Liver (tissue), 9 donors: Measurements from ENCODE around the gene DIP2B. TPM values are rescaled to one million over a fixed set of nuclear protein-coding genes. Genes with fewer than 3 reads are reported as not detected.

Experiments
- DNase-seq: peaks from one replicate; pipeline ENCODE4 v3.0.0-alpha.2; 2017; ENCODE audit warnings: low spot score
- H3K27ac ChIP-seq, 2 donors: one replicate each; pipeline ENCODE4 v1.7.0; 2013; ENCODE audit warnings: inconsistent platforms in 2 of 2, low read length in 2 of 2, control low read depth in 1 of 2, low read depth in 1 of 2, mild to moderate bottlenecking in 1 of 2
- H3K27me3 ChIP-seq, 4 donors: one replicate each; pipeline versions ENCODE4 v1.6.1 to v1.7.0; 2013; ENCODE audit warnings: low read length in 3 of 4, inconsistent platforms in 1 of 4, mild to moderate bottlenecking in 1 of 4, moderate library complexity in 1 of 4; ENCODE audit not compliant: control insufficient read depth in 4 of 4, insufficient read depth in 4 of 4
- H3K36me3 ChIP-seq, 4 donors: one replicate each; pipeline versions ENCODE4 v1.6.1 to v1.7.0; 2013; ENCODE audit warnings: low read length in 3 of 4, mild to moderate bottlenecking in 3 of 4, low read depth in 1 of 4, moderate library complexity in 1 of 4; ENCODE audit not compliant: control insufficient read depth in 4 of 4, insufficient read depth in 3 of 4
- H3K4me1 ChIP-seq, 4 donors: one replicate each; pipeline versions ENCODE4 v1.6.1 to v1.7.0; 2013; ENCODE audit warnings: low read length in 3 of 4, mild to moderate bottlenecking in 3 of 4, moderate library complexity in 1 of 4; ENCODE audit not compliant: control insufficient read depth in 4 of 4, insufficient read depth in 4 of 4
- H3K4me3 ChIP-seq, 3 donors: one replicate each; pipeline versions ENCODE4 v1.6.1 to v1.7.0; 2013; ENCODE audit warnings: low read length in 3 of 3, control low read depth in 1 of 3, low read depth in 1 of 3, mild to moderate bottlenecking in 1 of 3
- H3K9ac ChIP-seq, 2 donors: one replicate each; pipeline ENCODE4 v1.7.0; 2013; ENCODE audit warnings: low read length in 2 of 2, mild to moderate bottlenecking in 2 of 2, moderate library complexity in 2 of 2, control low read depth in 1 of 2, low read depth in 1 of 2
- H3K9me3 ChIP-seq, 4 donors: one replicate each; pipeline versions ENCODE4 v1.6.1 to v1.7.0; 2013; ENCODE audit warnings: low read length in 3 of 4; ENCODE audit not compliant: control insufficient read depth in 4 of 4
- EGR1 ChIP-seq, 2 donors: IDR thresholded peaks; 2 replicates each; pipeline ENCODE4 v1.6.1; 2016 to 2018; ENCODE audit warnings: antibody characterized with exemption in 2 of 2, low read depth in 2 of 2
- FOXA2 ChIP-seq: IDR thresholded peaks from 2 replicates; pipeline ENCODE4 v1.6.1; 2016; ENCODE audit warnings: antibody characterized with exemption
- GABPA ChIP-seq, 2 donors: IDR thresholded peaks in 1 of 2; conservative IDR thresholded peaks in 1 of 2; 2 replicates each; pipeline ENCODE4 v1.6.1; 2016; ENCODE audit warnings: antibody characterized with exemption in 2 of 2, mild to moderate bottlenecking in 1 of 2, moderate library complexity in 1 of 2
- HNF4A ChIP-seq, 2 donors: conservative IDR thresholded peaks; 2 replicates each; pipeline ENCODE4 v1.6.1; 2016; ENCODE audit warnings: antibody characterized with exemption in 2 of 2, mild to moderate bottlenecking in 2 of 2
- HNF4G ChIP-seq: IDR thresholded peaks from 2 replicates; pipeline ENCODE4 v1.6.1; 2016; ENCODE audit warnings: antibody characterized with exemption
- RAD21 ChIP-seq, 2 donors: IDR thresholded peaks; 2 replicates each; pipeline ENCODE4 v1.6.1; 2016; ENCODE audit warnings: antibody characterized with exemption in 2 of 2, mild to moderate bottlenecking in 2 of 2
- WGBS: extraction: QIAGEN DNeasy Blood & Tissue Kit; methylation state at CpG from one replicate; pipeline ENCODE4 v1.1.7; 2013; 5-methylcytosine and 5-hydroxymethylcytosine counted together
- polyA plus RNA-seq, 2 donors: library from polyadenylated mRNA; stranded (reverse) in 1 of 2; unstranded in 1 of 2; fragments of 200-250 nt in 1 of 2; fragments of >200 nt in 1 of 2; fragmentation: Nextera tagmentation in 1 of 2; extraction: Ambion mirVana in 1 of 2; gene quantifications; one replicate each; pipeline versions ENCODE4 v1.2.1 to v1.2.3, GENCODE V29; 2013 to 2015
- total RNA-seq, 2 donors: library from RNA; depleted of rRNA; stranded (reverse); fragments of >200 nt; gene quantifications; one replicate each; pipeline ENCODE4 v1.2.3, GENCODE V29; 2014
- TF ChIP-seq, protein P1 (sequence below): fragments of 150-350 bp; IDR thresholded peaks from 2 replicates; pipeline ENCODE4 v1.5.1; 2017; ENCODE audit warnings: improper control_type of control experiment, low read depth, low read length; ENCODE audit not compliant: missing input control
- TF ChIP-seq, protein P2 (sequence below): IDR thresholded peaks from 2 replicates; pipeline ENCODE4 v1.6.1; 2016; ENCODE audit warnings: antibody characterized with exemption
- TF ChIP-seq, protein P3 (sequence below): IDR thresholded peaks from 2 replicates; pipeline ENCODE4 v1.6.1; 2016; ENCODE audit warnings: antibody characterized with exemption, mild to moderate bottlenecking
- donor health status: healthy.
- donor health status: healthy.
- donor health status: healthy.
- donor health status: healthy.
- donor health status: healthy.

The DIP2B gene
- total and polyA plus RNA-seq, 4 donors, result 4.8 to 30.7 (median 13.8) TPM

DNA sequence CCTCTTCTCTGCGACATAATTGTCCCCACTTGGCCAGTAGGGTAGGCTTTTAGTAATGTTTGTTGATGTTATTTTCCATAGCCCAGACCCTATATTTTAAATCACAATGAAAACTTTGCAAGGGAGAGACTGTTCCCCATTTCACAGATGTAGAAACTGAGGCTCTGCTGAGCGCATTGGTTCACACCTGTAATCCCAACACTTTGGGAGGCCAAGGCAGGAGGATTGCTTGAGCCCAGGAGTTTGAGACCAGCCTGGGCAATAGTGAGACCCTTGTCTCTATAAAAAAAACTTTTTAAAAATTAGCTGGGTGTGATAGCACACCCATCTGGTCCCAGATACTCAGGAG, 114.8 kb downstream of the DIP2B start:
- WGBS, result 97% methylated on average over 2 of the region's 2 CpGs

DNA sequence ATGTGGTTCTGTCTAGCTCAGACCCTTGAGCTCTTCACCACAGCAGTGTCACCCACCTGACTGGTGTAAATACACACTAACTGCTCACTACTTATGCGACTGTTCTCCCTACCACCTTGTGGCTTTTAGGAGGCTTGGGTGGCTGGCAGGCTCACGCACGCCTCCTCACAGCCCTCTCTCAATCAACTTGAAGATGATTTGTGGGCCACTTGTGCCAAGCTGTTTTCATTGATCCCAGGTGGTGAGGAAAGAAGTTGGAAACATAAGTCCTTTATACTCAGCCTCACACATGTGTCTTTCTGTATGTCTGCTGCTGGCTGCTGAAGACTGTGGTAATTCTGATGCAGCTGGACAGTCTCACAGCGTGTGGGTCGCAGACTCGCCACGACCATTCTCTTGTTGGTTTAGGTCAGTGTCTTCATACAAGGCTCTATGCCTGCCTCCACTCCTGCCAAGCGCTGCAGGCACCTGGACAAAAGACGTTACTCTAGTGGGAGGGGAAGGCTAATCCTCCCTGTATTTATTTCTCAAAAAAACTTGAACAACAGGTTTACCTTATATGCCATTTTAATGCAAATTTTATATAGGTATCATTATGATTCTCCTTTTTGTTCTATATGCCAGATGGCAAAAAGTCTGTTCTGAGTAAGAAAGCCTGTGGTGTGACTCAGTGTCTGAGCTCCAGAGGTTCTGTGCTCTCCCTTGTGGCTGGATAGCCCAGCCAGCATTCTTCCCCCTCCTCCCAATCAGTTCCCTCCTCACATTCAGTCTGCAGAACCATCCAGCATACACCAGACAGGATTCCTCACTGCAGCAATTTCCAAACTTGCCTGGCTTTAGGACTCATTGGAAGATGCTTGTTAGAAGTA, 115.6 kb downstream of the DIP2B start:
- Histone ChIP-seq H3K27ac (no peak overlapping the region), H3K4me3 (no peak overlapping the region), H3K4me1 (peaks cover 3 to 29% (median 17%) of the 10 kb centered on the region in 4 donors), H3K27me3 (no peaks in the 10 kb centered on the region), H3K36me3 (no peaks in the 10 kb centered on the region), H3K9ac (no peak overlapping the region), H3K9me3 (no peaks in the 10 kb centered on the region)
- no peak for DNase-seq
- TF ChIP-seq EGR1 (IDR thresholded peaks at IDR 0.05; ENCODE audit: low read depth in 2 of 2) (no peak), RAD21 (IDR thresholded peaks at IDR 0.05) (no peak), FOXA2 (no peak), HNF4G (no peak)
- TF ChIP-seq, protein P1, sequence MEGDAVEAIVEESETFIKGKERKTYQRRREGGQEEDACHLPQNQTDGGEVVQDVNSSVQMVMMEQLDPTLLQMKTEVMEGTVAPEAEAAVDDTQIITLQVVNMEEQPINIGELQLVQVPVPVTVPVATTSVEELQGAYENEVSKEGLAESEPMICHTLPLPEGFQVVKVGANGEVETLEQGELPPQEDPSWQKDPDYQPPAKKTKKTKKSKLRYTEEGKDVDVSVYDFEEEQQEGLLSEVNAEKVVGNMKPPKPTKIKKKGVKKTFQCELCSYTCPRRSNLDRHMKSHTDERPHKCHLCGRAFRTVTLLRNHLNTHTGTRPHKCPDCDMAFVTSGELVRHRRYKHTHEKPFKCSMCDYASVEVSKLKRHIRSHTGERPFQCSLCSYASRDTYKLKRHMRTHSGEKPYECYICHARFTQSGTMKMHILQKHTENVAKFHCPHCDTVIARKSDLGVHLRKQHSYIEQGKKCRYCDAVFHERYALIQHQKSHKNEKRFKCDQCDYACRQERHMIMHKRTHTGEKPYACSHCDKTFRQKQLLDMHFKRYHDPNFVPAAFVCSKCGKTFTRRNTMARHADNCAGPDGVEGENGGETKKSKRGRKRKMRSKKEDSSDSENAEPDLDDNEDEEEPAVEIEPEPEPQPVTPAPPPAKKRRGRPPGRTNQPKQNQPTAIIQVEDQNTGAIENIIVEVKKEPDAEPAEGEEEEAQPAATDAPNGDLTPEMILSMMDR, result no peak
- TF ChIP-seq, protein P2, sequence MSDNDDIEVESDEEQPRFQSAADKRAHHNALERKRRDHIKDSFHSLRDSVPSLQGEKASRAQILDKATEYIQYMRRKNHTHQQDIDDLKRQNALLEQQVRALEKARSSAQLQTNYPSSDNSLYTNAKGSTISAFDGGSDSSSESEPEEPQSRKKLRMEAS, result no peak
- TF ChIP-seq, protein P3, sequence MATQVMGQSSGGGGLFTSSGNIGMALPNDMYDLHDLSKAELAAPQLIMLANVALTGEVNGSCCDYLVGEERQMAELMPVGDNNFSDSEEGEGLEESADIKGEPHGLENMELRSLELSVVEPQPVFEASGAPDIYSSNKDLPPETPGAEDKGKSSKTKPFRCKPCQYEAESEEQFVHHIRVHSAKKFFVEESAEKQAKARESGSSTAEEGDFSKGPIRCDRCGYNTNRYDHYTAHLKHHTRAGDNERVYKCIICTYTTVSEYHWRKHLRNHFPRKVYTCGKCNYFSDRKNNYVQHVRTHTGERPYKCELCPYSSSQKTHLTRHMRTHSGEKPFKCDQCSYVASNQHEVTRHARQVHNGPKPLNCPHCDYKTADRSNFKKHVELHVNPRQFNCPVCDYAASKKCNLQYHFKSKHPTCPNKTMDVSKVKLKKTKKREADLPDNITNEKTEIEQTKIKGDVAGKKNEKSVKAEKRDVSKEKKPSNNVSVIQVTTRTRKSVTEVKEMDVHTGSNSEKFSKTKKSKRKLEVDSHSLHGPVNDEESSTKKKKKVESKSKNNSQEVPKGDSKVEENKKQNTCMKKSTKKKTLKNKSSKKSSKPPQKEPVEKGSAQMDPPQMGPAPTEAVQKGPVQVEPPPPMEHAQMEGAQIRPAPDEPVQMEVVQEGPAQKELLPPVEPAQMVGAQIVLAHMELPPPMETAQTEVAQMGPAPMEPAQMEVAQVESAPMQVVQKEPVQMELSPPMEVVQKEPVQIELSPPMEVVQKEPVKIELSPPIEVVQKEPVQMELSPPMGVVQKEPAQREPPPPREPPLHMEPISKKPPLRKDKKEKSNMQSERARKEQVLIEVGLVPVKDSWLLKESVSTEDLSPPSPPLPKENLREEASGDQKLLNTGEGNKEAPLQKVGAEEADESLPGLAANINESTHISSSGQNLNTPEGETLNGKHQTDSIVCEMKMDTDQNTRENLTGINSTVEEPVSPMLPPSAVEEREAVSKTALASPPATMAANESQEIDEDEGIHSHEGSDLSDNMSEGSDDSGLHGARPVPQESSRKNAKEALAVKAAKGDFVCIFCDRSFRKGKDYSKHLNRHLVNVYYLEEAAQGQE, result no peak
- WGBS, result 74% methylated on average over 9 of the region's 9 CpGs

More for the DNA sequence above, 114.8 kb downstream of the DIP2B start:
- Histone ChIP-seq H3K27ac (no peak overlapping the region), H3K36me3 (no peaks in the 10 kb centered on the region), H3K4me3 (no peak overlapping the region), H3K27me3 (no peaks in the 10 kb centered on the region), H3K4me1 (peaks cover 3 to 23% (median 17%) of the 10 kb centered on the region in 4 donors), H3K9me3 (no peaks in the 10 kb centered on the region), H3K9ac (no peak overlapping the region)
- no peak for DNase-seq
- TF ChIP-seq HNF4A (conservative IDR thresholded peaks at IDR 0.05) (no peak), GABPA (IDR thresholded peaks at IDR 0.05 in 1 of 2, conservative IDR thresholded peaks at IDR 0.05 in 1 of 2) (no peak), EGR1 (IDR thresholded peaks at IDR 0.05; ENCODE audit: low read depth in 2 of 2) (no peak), FOXA2 (no peak)

DNA sequence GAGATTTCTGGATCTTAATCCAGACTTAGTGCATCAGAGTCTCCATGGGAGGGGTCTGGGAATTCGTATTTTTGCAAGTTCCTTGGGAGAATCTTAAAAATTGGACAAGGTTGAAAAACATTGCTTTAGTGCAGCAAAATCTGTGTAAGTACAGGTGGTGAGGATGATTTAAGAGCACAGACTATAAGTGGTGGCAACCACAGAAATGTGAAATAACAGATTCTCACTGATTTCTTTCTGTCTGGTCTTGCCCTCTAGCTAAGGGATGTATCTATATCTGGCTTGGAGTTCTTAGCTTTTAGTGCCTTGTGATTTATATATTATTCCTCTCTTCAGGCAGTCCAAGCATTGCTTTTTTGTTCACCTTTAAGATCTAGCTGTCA, 116.2 kb downstream of the DIP2B start:
- no peak for DNase-seq
- Histone ChIP-seq H3K4me3 (no peak overlapping the region), H3K4me1 (peaks cover 3 to 29% (median 21%) of the 10 kb centered on the region in 4 donors), H3K27ac (no peak overlapping the region), H3K27me3 (no peaks in the 10 kb centered on the region), H3K9ac (no peak overlapping the region), H3K36me3 (no peaks in the 10 kb centered on the region), H3K9me3 (no peaks in the 10 kb centered on the region)
- TF ChIP-seq HNF4G (no peak), HNF4A (conservative IDR thresholded peaks at IDR 0.05) (no peak)
- TF ChIP-seq, protein P2, result no peak
- 81% methylated on average over 1 of the region's 1 CpG for WGBS
